H1 (cell line): ENCODE data around the gene SLC25A52. TPM values are rescaled to one million over a fixed set of nuclear protein-coding genes. Genes with fewer than 3 reads are reported as not detected.

ENCODE experiments used
- CTCF ChIA-PET: fragments of 300-600 bp; sonication (Branson Sonifier 250); formaldehyde crosslinking; loops from one replicate; lab custom pipeline; 2021; ENCODE audit not compliant: partially characterized antibody; lab: Charles Lee
- POLR2A ChIA-PET: fragments of 300-600 bp; sonication (Branson Sonifier 250); formaldehyde crosslinking; loops from one replicate; lab custom pipeline; 2021; ENCODE audit warnings: inconsistent platforms; ENCODE audit not compliant: partially characterized antibody; lab: Charles Lee
- DNase-seq, 2 experiments: peaks; one replicate each; pipeline versions ENCODE4 v3.0.0 to v3.0.0-alpha.2; 2010 to 2022; ENCODE audit warnings: low spot score in 2 of 2, low read depth in 1 of 2, mixed read lengths in 1 of 2
- FAIRE-seq: peaks from 2 replicates; lab custom pipeline; 2011; peaks lifted over from hg19 to GRCh38; lab: Jason Lieb, UNC
- H2AFZ ChIP-seq: 2 replicates; pipeline ENCODE4 v1.8.1; 2012; ENCODE audit warnings: low read length, inconsistent platforms
- H2AK5ac ChIP-seq: 2 replicates; pipeline ENCODE4 v1.6.1; 2013; ENCODE audit warnings: low read depth, low read length
- H2BK120ac ChIP-seq: replicated peaks from 2 replicates; pipeline ENCODE3; 2013; ENCODE audit warnings: low read depth, low read length, inconsistent platforms
- H2BK12ac ChIP-seq: 2 replicates; pipeline ENCODE4 v1.6.1; 2013; ENCODE audit warnings: low read depth, low read length
- H2BK15ac ChIP-seq: 2 replicates; pipeline ENCODE4 v1.6.1; 2013; ENCODE audit warnings: low read length
- H2BK20ac ChIP-seq: 2 replicates; pipeline ENCODE4 v1.6.1; 2013; ENCODE audit warnings: low read length
- H2BK5ac ChIP-seq: 2 replicates; pipeline ENCODE4 v1.6.1; 2013; ENCODE audit warnings: low read depth, low read length
- H3K14ac ChIP-seq: 2 replicates; pipeline ENCODE4 v1.6.1; 2013; ENCODE audit warnings: inconsistent platforms; ENCODE audit not compliant: insufficient read length
- H3K18ac ChIP-seq: 2 replicates; pipeline ENCODE4 v1.6.1; 2013; ENCODE audit warnings: low read length; ENCODE audit errors: extremely low read depth
- H3K23ac ChIP-seq: 2 replicates; pipeline ENCODE4 v1.6.1; 2013; ENCODE audit warnings: inconsistent platforms; ENCODE audit not compliant: insufficient read length
- H3K23me2 ChIP-seq: 2 replicates; pipeline ENCODE4 v1.6.1; 2013; ENCODE audit warnings: low read depth, low read length
- H3K27ac ChIP-seq: 2 replicates; pipeline ENCODE4 v1.6.1; 2011; ENCODE audit warnings: low read depth, low read length, inconsistent platforms
- H3K27me3 ChIP-seq, 4 experiments: replicated peaks in 1 of 4; 1 replicate in 1 of 4; 2 replicates in 3 of 4; pipeline versions ENCODE4 v1.6.1 to v1.8.1; 2011 to 2013; ENCODE audit warnings: low read length in 3 of 4, mild to moderate bottlenecking in 3 of 4, inconsistent platforms in 2 of 4, mixed read lengths in 2 of 4, moderate library complexity in 1 of 4; ENCODE audit not compliant: control insufficient read depth in 3 of 4, insufficient read depth in 3 of 4; ENCODE audit errors: extremely low read depth in 1 of 4
- H3K36me3 ChIP-seq, 4 experiments: 2 replicates each; pipeline versions ENCODE4 v1.6.1 to v1.8.1; 2011 to 2013; ENCODE audit warnings: mild to moderate bottlenecking in 4 of 4, low read length in 3 of 4, moderate library complexity in 2 of 4, control low read depth in 1 of 4, inconsistent platforms in 1 of 4; ENCODE audit not compliant: insufficient read depth in 4 of 4, control insufficient read depth in 2 of 4
- H3K4ac ChIP-seq: replicated peaks from 2 replicates; pipeline ENCODE3; 2013; ENCODE audit warnings: low read length, low read depth, mixed read lengths, inconsistent platforms; ENCODE audit not compliant: insufficient read length
- H3K4me1 ChIP-seq, 4 experiments: replicated peaks in 1 of 4; 1 replicate in 1 of 4; 2 replicates in 3 of 4; pipeline versions ENCODE4 v1.6.1 to v1.8.1; 2011 to 2013; ENCODE audit warnings: low read length in 3 of 4, inconsistent platforms in 2 of 4, mixed read lengths in 1 of 4; ENCODE audit not compliant: insufficient read depth in 4 of 4, control insufficient read depth in 3 of 4
- H3K4me2 ChIP-seq, 2 experiments: 2 replicates each; pipeline versions ENCODE4 v1.6.1 to v1.8.1; 2011 to 2013; ENCODE audit warnings: low read depth in 2 of 2, low read length in 2 of 2, control low read depth in 1 of 2, inconsistent platforms in 1 of 2, mild to moderate bottlenecking in 1 of 2; ENCODE audit not compliant: insufficient read depth in 1 of 2
- H3K4me3 ChIP-seq, 4 experiments: fragments of 200-600, 300-600 bp in 1 of 4; sonication (generic), shearing (Covaris generic), sonication (Bioruptor Twin) in 1 of 4; 2 replicates each; pipeline versions ENCODE4 v1.5.1 to v1.8.1; 2011 to 2016; ENCODE audit warnings: low read length in 4 of 4, low read depth in 3 of 4, control low read depth in 2 of 4, inconsistent platforms in 2 of 4, mild to moderate bottlenecking in 2 of 4, mixed read lengths in 1 of 4, moderate library complexity in 1 of 4; ENCODE audit not compliant: insufficient read depth in 2 of 4; ENCODE audit errors: extremely low read depth in 1 of 4
- H3K56ac ChIP-seq: replicated peaks from 2 replicates; pipeline ENCODE3; 2013; ENCODE audit warnings: low read depth, mild to moderate bottlenecking, mixed read lengths, low read length, inconsistent platforms; ENCODE audit not compliant: insufficient read length
- H3K79me1 ChIP-seq: 2 replicates; pipeline ENCODE4 v1.6.1; 2013; ENCODE audit warnings: low read depth, low read length, control low read depth
- H3K79me2 ChIP-seq, 2 experiments: 2 replicates each; pipeline versions ENCODE4 v1.6.1 to v1.8.1; 2012 to 2013; ENCODE audit warnings: low read length in 2 of 2, mild to moderate bottlenecking in 2 of 2, inconsistent platforms in 1 of 2; ENCODE audit not compliant: insufficient read depth in 2 of 2, control insufficient read depth in 1 of 2
- H3K9ac ChIP-seq, 4 experiments: replicated peaks in 1 of 4; 1 replicate in 1 of 4; 2 replicates in 3 of 4; pipeline versions ENCODE4 v1.6.1 to v1.8.1; 2011 to 2013; ENCODE audit warnings: low read depth in 3 of 4, low read length in 3 of 4, control low read depth in 2 of 4, mild to moderate bottlenecking in 2 of 4, moderate library complexity in 2 of 4, inconsistent platforms in 1 of 4; ENCODE audit errors: extremely low read depth in 1 of 4
- H3K9me3 ChIP-seq, 2 experiments: 2 replicates each; pipeline versions ENCODE4 v1.6.1 to v1.8.1; 2012 to 2013; ENCODE audit warnings: mild to moderate bottlenecking in 2 of 2, moderate library complexity in 2 of 2, control low read depth in 1 of 2, inconsistent platforms in 1 of 2, low read depth in 1 of 2, low read length in 1 of 2, mixed read lengths in 1 of 2; ENCODE audit not compliant: insufficient read depth in 2 of 2
- H4K20me1 ChIP-seq, 2 experiments: replicated peaks in 1 of 2; 2 replicates each; pipeline versions ENCODE3 to v1.8.1; 2011 to 2013; ENCODE audit warnings: inconsistent platforms in 2 of 2, low read length in 2 of 2, mild to moderate bottlenecking in 1 of 2; ENCODE audit not compliant: insufficient read depth in 2 of 2, control insufficient read depth in 1 of 2
- H4K5ac ChIP-seq: 2 replicates; pipeline ENCODE4 v1.6.1; 2013; ENCODE audit warnings: low read length, low read depth, mixed read lengths, inconsistent platforms; ENCODE audit not compliant: insufficient read length
- H4K8ac ChIP-seq: 2 replicates; pipeline ENCODE4 v1.8.0; 2013; ENCODE audit warnings: mild to moderate bottlenecking, moderate library complexity, low read length, inconsistent platforms; ENCODE audit not compliant: insufficient read depth; ENCODE audit errors: extremely low read depth
- H4K91ac ChIP-seq: replicated peaks from 2 replicates; pipeline ENCODE3; 2013; ENCODE audit warnings: low read length, mixed read lengths, inconsistent platforms; ENCODE audit not compliant: insufficient read length
- ASH2L ChIP-seq: fragments of 200-600, 300-600 bp; sonication (generic); IDR thresholded peaks from one replicate; pipeline ENCODE4 v1.7.1; 2017; ENCODE audit warnings: low read length
- CHD2 ChIP-seq: IDR thresholded peaks from 2 replicates; pipeline ENCODE4 v1.6.1; 2012; ENCODE audit warnings: low read length, improper control_type of control experiment
- E2F6 ChIP-seq: IDR thresholded peaks from 2 replicates; pipeline ENCODE4 v1.6.1; 2012; ENCODE audit warnings: inconsistent platforms
- GTF2F1 ChIP-seq: IDR thresholded peaks from 2 replicates; pipeline ENCODE4 v1.6.1; 2012; ENCODE audit warnings: low read depth, low read length, improper control_type of control experiment, borderline replicate concordance
- KDM1A ChIP-seq: fragments of 200-600, 300-600 bp; sonication (generic); IDR thresholded peaks from 2 replicates; pipeline ENCODE4 v1.7.1; 2016; ENCODE audit warnings: mild to moderate bottlenecking, low read length, borderline replicate concordance
- POLR2AphosphoS5 ChIP-seq: IDR thresholded peaks from 2 replicates; pipeline ENCODE4 v1.6.1; 2011; ENCODE audit warnings: low read depth, low read length
- RBBP5 ChIP-seq: IDR thresholded peaks from 2 replicates; pipeline ENCODE4 v1.7.1; 2012; ENCODE audit warnings: low read depth, mild to moderate bottlenecking, inconsistent platforms, low read length, moderate library complexity, borderline replicate concordance
- SAP30 ChIP-seq: fragments of 300-600 bp; sonication (generic); IDR thresholded peaks from 2 replicates; pipeline ENCODE4 v1.7.1; 2012; ENCODE audit warnings: low read length, moderate library complexity, mild to moderate bottlenecking, inconsistent platforms; ENCODE audit not compliant: insufficient read depth, insufficient replicate concordance
- SP2 ChIP-seq: IDR thresholded peaks from 2 replicates; pipeline ENCODE4 v1.6.1; 2012; ENCODE audit warnings: mild to moderate bottlenecking, low read length, inconsistent platforms
- SP4 ChIP-seq: IDR thresholded peaks from 2 replicates; pipeline ENCODE4 v1.6.1; 2012; ENCODE audit warnings: low read length, inconsistent platforms
- TAF7 ChIP-seq: optimal IDR thresholded peaks from 2 replicates; pipeline ENCODE3; 2011; ENCODE audit warnings: low read depth, mild to moderate bottlenecking, inconsistent platforms, low read length, moderate library complexity, borderline replicate concordance
- ZNF274 ChIP-seq: IDR thresholded peaks from 2 replicates; pipeline ENCODE4 v1.7.0; 2012; ENCODE audit warnings: low read length, borderline replicate concordance; ENCODE audit errors: extremely low read depth
- WGBS, 2 experiments: shearing (Covaris generic) in 1 of 2; methylation state at CpG; one replicate each; pipeline versions ENCODE4 v1.1.6 to v1.1.7; 2013 to 2015; ENCODE audit warnings: low lambda C conversion rate in 2 of 2, mixed read lengths in 2 of 2, inconsistent platforms in 1 of 2, low coverage in 1 of 2, missing lambda C conversion rate in 1 of 2; ENCODE audit not compliant: insufficient replicate concordance in 2 of 2, insufficient coverage in 1 of 2, insufficient read length in 1 of 2; ENCODE audit errors: extremely low coverage in 1 of 2, missing lambda C conversion rate in 1 of 2; 5-methylcytosine and 5-hydroxymethylcytosine counted together
- polyA plus RNA-seq, 7 experiments: library from polyadenylated mRNA; depleted of rRNA in 3 of 7; stranded (reverse) in 5 of 7; unstranded in 2 of 7; fragments of >200 nt in 5 of 7; fragments of 200-250 nt in 2 of 7; gene quantifications; 1 replicate in 5 of 7; 2 replicates in 1 of 7; 4 replicates in 1 of 7; pipeline versions ENCODE4 v1.2.1 to v1.2.3, GENCODE V29; 2011 to 2013; ENCODE audit warnings: missing spikeins in 2 of 7, mixed read lengths in 2 of 7
- total RNA-seq: library from RNA; stranded (reverse); fragmentation: NEBNext Ultra II Directional; extraction: Animal tissue kit (Norgen Biotek cat#: 25700); gene quantifications from 2 replicates; pipeline ENCODE4 v1.2.1, GENCODE V29; 2021
- TF ChIP-seq, protein P1 (sequence below): IDR thresholded peaks from 2 replicates; pipeline ENCODE4 v1.6.1; 2011; ENCODE audit warnings: low read depth, mild to moderate bottlenecking, low read length; ENCODE audit not compliant: insufficient read depth

The SLC25A52 gene
- total and polyA plus RNA-seq, 2 of the 8 experiments (the other 6 are each of a cell fraction or from before 2014, with no cell fraction given): not detected

- Histone ChIP-seq H4K5ac (no peak overlapping the region), H3K9ac (peak overlapping the region in 1 of 4 experiments; percentile 18; a peak in 1 of 7 replicates), H3K18ac (no peak overlapping the region), H4K91ac (no peak overlapping the region), H3K4me2 (no peak overlapping the region), H3K9me3 (peaks cover 0 to 8% of the 10 kb centered on the region in 2 experiments; a peak in 2 of 4 replicates), H3K79me2 (no peaks in the 10 kb centered on the region; a peak in 1 of 4 replicates), H4K8ac (no peak overlapping the region), H3K79me1 (no peaks in the 10 kb centered on the region), H2BK20ac (no peak overlapping the region), H3K27ac (no peak overlapping the region), H2AFZ (peak overlapping the region; percentile 76; the same call in 1 of the 2 replicates), H2BK15ac (0 out of 2 replicates have a peak overlapping the region, but pooled peaks have one; percentile 40), H3K27me3 (no peaks in the 10 kb centered on the region), H2BK5ac (peak overlapping the region; percentile 60; the same call in 1 of the 2 replicates), H4K20me1 (no peaks in the 10 kb centered on the region), H2BK12ac (0 out of 2 replicates have a peak overlapping the region, but pooled peaks have one; percentile 86), H3K4ac (no peak overlapping the region), H3K56ac (no peak overlapping the region), H3K4me3 (no peak overlapping the region), H3K23me2 (no peaks in the 10 kb centered on the region), H3K23ac (no peak overlapping the region), H3K14ac (no peak overlapping the region), H3K4me1 (no peaks in the 10 kb centered on the region), H2AK5ac (no peak overlapping the region), H3K36me3 (no peaks in the 10 kb centered on the region), H2BK120ac (no peak overlapping the region)
- POLR2A ChIA-PET: no interaction called here
- DNase-seq: no peak
- no peak for FAIRE-seq
- CTCF ChIA-PET: no interaction called here
- WGBS, 2 experiments: 86% methylated on average over 5 of the region's 5 CpGs; no CpG with 5 or more reads in 1 of the 2 experiments
- TF ChIP-seq, protein P1, sequence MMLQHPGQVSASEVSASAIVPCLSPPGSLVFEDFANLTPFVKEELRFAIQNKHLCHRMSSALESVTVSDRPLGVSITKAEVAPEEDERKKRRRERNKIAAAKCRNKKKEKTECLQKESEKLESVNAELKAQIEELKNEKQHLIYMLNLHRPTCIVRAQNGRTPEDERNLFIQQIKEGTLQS: no peak
- TF ChIP-seq POLR2AphosphoS5 (no peak), SAP30 (no peak), SP4 (no peak), GTF2F1 (no peak), TAF7 (no peak), E2F6 (no peak), SP2 (no peak), CHD2 (no peak), RBBP5 (no peak), KDM1A (no peak), ZNF274 (no peak), ASH2L (no peak)
Measured at GRCh38 chr18:31774962-31775361, 14.3 kb upstream of the SLC25A52 start.
